ELR (cell line): ENCODE results near the gene UBE2R2.

ENCODE experiments used
- DNase-seq: peaks from one replicate; pipeline ENCODE4 v3.0.0-alpha.2; 2015; ENCODE audit warnings: low read depth

Gene UBE2R2

GRCh38 chr9:33884856-33885701 lies 68.1 kb downstream of the UBE2R2 start:
- DNase-seq = peak; percentile 17

- no peak for DNase-seq
Observed at GRCh38 chr9:33885948-33886347, 69.0 kb downstream of the UBE2R2 start.

- no peak for DNase-seq
Observed at GRCh38 chr9:33893861-33894260, 76.9 kb downstream of the UBE2R2 start.

GRCh38 chr9:33894316-33894715 lies 77.4 kb downstream of the UBE2R2 start:
- DNase-seq = no peak

DNA sequence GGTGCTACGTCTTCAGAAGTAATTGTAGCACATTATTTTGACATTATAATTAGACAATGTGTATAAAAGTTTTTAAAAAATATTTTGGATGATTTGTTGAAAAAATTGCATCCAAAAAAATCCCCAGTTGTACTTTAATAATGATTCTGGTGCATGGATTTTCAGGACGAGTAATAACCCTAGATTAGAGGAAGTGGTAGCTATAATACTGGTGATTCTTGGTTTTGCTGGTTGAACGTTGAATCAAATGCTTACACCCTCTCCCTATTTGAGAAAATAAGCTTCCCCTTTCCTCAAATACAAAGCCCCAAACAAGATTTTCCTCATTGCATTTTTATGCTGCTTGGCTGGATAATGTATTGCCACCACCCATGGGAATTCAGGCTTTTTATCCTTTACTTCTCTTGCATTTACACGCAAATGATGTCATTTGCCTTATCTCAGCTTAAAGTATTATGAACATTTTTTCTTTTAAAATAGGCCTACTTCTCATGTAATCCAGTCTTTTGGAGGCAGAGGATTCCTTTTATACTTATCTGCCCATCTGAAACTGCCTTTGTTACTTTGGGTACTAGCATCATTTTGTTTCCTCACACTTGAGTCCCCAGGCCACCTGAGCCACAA lies 86.3 kb downstream of the UBE2R2 start:
- DNase-seq = no peak

DNA sequence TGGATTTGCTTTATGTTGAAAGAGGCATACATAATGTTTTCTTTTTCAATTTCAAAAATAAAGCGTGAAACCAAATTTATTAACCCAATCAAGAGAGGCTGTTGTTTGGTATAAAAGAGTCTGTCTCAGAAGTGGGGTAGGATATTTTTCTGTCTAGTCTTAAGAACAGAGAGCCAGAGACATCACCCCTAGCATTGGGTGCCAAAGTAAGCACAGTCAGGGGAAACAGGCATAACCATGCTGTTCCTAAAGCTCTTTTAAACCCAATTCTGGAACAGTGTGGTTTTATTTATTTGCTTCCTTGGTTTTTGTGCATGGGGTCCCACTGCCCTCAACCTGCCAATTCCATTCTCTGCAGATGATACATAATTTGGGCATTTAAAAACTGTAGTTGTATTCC lies 88.2 kb downstream of the UBE2R2 start:
- no peak for DNase-seq

DNA sequence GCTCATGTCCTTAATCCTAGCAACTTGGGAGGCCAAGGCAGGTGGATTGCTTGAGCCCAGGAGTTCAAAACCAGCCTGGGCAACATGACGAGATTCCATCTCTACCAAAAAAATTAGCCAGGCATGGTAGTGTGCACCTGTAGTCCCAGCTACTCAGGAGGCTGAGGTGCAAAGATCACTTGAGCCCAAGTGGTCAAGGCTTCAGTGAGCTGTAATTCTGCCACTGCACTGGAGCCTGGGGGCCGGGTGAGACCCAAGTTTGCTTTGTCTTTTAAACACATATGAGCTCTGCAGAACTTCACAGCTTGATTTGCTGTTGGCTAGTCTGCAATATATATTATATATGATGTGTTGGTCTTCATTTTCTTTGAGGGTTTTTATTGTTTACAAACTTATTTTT lies 89.8 kb downstream of the UBE2R2 start:
- no peak for DNase-seq

GRCh38 chr9:33907347-33907746 lies 90.4 kb downstream of the UBE2R2 start:
- DNase-seq = no peak

DNA sequence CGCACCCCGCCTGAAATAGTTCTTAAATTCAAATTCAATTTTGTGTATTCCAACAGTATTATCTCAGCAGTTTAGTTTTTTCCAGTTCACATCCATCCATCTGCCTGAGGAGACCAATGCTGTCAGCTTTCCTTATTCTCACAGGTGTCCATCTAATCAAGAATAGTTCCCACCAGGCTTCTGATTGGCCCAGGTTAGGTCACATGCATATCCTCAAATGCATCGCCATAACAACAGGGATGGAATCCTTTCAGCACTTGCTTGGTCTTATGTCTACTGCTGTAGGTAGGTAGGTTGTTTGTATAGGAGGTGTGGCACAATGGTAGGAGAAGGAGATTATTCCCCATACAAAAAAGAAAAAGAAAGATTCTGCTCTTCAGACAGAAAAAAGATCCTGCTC lies 91.2 kb downstream of the UBE2R2 start:
- no peak for DNase-seq

DNA sequence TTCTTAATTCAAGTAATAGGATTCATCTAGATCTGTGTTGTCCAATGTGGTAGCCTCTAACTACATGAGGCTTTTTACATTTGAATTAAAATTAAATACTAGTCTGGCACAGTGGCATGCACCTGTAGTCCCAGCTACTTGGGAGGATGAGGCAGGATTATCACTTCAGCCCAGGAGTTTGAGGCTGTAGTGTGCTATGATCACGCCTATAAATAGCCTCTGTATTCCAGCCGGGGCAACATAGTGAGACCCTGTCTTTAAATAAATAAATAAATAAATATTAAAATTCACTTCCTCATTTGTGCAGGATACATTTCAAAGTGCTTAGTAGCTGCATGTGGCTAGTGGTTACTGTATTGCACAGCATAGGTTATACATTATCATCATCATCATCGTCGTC lies 91.8 kb downstream of the UBE2R2 start:
- no peak for DNase-seq

GRCh38 chr9:33913541-33913940 lies 96.6 kb downstream of the UBE2R2 start:
- DNase-seq = no peak

DNA sequence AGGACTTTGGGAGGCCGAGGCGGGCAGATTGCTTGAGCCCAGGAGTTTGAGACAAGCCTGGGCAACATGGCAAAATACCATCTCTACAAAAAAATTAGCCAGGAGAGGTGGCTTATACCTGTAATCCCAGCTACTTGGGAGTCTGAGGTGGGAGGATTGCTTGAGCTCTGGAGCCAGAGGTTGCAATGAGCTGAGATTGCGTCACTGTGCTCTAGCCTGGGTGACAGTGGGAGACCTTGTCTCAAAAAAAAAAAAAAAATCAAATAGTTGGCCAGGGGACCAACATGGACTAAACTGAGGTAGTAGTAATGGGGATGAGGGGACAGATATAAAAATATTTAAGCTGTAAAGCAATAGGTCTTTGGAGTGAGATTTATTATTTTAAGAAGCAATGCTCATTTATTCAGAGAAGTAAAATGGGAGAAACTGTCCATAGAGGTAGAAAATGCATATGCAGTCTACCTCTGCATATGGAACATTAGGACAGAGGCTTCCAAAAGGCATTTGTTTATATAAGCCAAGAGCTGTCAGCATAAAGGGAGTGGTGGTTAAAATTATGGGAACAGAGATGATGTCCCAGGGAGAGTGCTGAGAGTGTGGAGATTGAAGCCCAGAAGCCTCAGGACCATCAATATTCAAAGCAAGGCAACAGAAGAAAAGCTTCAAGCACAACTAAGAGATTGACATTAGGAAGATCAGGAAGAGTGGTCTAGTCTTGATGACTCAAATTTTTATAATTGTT lies 98.1 kb downstream of the UBE2R2 start:
- no peak for DNase-seq

- no peak for DNase-seq
Observed at GRCh38 chr9:33917036-33917435, 100.1 kb downstream of the UBE2R2 start.

DNA sequence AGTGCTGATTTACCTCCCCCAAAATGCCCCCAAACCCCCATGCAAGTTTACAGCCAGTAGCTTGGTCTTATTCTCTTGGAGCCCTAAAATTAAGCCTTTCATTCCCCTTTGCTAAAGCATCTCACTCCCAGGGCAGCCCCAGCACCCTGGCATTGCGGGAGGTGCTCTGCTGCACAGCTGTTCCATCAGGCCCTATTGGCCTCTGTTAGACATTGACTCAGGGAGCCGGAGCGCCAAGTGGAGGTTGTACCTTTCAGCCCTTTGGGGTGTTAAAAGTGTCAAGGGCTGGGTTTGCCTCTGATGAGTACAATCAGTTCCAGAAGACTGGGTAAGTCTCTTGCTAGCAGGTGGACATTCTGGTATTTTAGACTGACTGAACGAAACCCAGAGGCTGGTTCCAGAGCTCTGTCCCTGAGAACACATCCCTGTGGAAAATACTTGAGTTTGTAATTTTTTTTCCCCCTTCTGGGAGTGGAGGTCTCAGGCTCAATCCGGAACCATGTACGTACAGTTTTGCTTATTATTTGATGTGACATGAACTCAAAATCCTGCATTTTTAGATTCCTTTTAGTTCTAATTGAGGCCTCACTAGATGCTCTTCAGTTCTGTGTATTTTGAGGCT lies 102.4 kb downstream of the UBE2R2 start:
- DNase-seq = no peak

DNA sequence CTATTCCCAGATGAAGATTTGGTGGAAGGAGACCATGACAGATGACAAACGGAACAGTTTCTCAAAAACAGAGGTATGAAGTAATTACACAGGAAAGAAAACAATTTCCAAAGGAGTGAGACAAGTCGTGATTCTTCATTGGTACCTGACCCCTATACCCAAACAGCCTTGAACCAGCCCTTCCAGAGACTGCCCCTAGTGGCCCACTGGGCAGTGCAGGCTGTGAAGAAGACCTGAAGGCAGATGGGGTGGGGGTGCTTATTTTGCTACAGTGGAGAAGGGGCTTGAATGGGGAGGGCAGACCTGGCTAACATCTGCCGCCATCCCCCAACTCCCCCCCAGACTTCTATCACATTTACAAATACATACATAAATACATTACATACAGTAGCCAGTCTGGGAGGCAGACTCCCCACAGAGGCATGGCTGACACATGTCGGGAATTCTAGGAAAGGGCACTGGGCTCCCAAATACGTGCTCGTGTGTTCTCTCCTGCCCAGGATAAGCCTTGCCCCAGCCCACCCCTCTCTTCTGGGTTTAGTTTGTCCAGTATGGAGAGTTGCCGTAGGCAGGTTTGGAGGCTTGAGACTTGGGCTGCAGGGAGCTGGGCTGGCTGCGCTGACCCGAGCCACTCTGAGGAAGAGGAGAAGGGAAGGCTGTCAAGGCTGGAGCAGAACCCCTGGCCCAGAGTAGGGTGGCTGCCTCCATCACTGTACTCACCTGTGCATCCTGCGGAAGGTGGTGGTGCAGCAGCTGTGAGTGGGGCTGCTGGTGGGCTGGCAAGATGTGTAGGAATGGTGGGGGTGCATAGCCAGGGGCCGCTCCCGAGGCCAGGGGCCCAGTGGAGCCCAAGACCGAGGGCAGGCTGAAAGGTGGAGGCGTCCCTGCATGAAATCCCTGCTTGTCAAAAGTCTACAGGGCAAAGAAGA lies 105.3 kb downstream of the UBE2R2 start:
- peak; percentile 51 for DNase-seq

DNA sequence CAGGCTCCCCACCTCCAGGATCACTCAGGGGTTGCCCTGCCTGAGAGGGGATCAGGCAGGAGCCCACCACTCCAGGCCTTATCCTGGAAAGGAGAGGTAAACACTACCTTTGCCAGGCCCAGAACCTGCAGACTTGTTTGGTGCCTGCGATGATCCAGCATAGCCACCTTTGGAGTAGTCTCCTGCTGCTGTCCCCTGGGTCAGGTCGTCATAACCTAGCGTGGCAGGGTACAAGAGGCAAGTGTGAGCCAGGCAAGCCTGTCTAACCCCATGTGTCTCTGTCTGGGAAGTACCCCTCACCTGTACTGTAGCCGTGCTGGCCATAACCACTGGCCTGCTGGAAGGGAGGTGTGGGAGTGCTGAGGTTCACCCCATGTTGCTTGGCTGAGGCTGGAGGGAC lies 106.1 kb downstream of the UBE2R2 start:
- no peak for DNase-seq

DNA sequence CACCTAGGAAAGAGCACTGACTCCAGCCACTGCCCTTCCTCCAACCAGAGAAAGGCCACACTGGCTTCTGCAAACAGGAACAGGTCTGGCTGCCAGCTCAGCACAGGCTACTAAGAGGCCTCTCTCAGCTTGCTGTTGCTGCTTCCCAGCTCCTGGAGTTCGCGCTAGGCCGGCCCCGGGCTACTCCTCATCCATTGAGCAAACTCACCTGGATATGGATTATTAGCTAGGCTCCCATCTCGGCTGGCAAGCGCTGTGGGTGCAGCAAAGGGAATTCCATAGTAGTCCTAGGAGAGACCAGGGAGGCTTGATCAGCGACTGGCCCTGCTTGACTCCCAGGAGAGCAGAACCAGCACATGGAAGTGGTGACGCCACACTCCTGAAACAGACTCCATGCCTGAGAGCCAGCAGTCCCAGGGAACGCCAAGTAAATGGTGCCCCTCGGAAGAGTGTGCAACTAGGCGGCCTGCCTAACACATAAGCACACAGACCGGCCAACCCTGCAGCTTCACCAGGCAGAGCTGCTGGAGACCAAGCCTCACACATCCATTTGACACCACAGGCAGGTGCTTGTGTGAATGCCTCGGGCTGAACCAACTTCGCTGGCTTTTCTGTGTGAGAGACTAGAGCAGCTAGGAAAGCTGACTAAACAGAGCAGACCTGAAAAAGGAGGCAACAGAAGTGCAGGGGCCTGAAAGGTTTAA lies 107.2 kb downstream of the UBE2R2 start:
- no peak for DNase-seq

- peak; percentile 73 for DNase-seq
Observed at GRCh38 chr9:33924978-33925797, 108.2 kb downstream of the UBE2R2 start.

- no peak for DNase-seq
Observed at GRCh38 chr9:33926746-33927485, 110.0 kb downstream of the UBE2R2 start.
